Regular cardiac myocyte (primary cell): ENCODE measurements around the gene KTN1. TPM values are rescaled to one million over a fixed set of nuclear protein-coding genes. Genes with fewer than 3 reads are reported as not detected.

Source experiments
- total RNA-seq: library from RNA; depleted of rRNA; stranded (reverse); fragments of >200 nt; gene quantifications from 2 replicates; pipeline ENCODE4 v1.2.3, GENCODE V29; 2014

The KTN1 gene
- total RNA-seq, result 184 and 190 TPM in 2 replicates

GRCh38 chr14:55579724-55580469, at the start of gene KTN1:
Gene KTN1, plus strand, starts transcription at chr14:55580207. Its CDS starts 31,842 bp downstream, at chr14:55612049.

Other genes with a start within 250 kb of the KTN1 start
- gene ATG14, start 168.4 kb upstream of the KTN1 start, total RNA-seq, result 9.0 and 21.4 TPM in 2 replicates
- gene TBPL2, start 139.6 kb upstream of the KTN1 start, total RNA-seq, result not detected in 2 replicates